ENCODE measurements around the gene GAN. TPM values are rescaled to one million over a fixed set of nuclear protein-coding genes. Genes with fewer than 3 reads are reported as not detected.
A peak's percentile ranks its signal among the peaks of the same experiment; 100 is the strongest.

GAN gene
- polyA plus RNA-seq, 1 donor, result 2.6 TPM

- no peak for DNase-seq
These were observed 43.0 kb downstream of the GAN start for GRCh38 chr16:81357711-81358260.

GRCh38 chr16:81358860-81359259, 44.1 kb downstream of the GAN start:
- no peak for DNase-seq

GRCh38 chr16:81360135-81360534, 45.4 kb downstream of the GAN start:
- DNase-seq, result no peak

GRCh38 chr16:81365731-81366130, 51.0 kb downstream of the GAN start:
- DNase-seq, result no peak

DNA sequence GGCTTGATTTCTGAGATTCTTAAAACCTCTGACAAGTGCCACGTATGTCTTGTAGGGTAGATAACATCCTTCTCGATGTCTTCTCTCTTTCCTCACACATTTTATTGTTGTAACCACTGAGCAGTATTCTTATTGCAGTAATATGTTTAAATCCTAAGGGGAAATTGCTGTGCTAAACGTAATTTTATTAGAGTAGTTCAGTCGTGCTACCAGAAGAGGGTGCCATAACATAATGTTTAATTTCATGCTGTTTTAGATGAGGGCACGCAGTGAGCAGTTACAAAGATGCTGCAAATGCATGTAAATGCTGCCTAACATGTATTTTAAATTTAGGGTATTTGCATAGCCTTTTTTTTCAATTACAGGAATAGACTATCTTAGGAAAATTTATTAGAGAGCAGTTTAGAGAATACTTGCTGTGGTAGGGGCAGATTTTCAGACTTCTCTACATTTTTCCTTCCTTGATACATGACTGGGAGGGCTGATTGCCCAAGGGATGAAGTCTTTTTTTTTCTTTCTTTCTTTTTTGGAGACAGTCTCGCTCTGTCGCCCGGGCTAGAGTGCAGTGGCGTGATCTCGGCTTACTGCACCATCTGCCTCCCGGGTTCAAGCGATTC, 51.7 kb downstream of the GAN start:
- DNase-seq, result peak; percentile 54

DNA sequence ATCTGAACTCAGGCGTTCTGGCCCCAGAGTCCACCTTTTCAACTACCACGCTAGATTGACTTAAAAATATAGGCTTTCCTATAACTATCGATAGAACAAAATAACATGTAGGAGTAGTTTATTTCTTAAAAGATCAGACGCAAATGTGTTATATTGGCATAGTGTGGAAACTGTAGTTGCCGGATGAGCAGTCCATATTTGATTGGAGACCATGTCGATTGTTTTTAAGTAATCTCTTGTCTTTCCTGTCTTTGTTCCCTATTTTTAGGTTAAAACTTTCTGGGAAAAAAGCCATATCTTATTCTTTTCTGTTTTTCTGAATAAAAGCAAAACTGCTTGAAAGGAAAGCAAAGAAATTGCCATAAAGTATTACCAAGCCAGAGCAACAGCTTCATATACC, 53.1 kb downstream of the GAN start:
- DNase-seq, result no peak

DNA sequence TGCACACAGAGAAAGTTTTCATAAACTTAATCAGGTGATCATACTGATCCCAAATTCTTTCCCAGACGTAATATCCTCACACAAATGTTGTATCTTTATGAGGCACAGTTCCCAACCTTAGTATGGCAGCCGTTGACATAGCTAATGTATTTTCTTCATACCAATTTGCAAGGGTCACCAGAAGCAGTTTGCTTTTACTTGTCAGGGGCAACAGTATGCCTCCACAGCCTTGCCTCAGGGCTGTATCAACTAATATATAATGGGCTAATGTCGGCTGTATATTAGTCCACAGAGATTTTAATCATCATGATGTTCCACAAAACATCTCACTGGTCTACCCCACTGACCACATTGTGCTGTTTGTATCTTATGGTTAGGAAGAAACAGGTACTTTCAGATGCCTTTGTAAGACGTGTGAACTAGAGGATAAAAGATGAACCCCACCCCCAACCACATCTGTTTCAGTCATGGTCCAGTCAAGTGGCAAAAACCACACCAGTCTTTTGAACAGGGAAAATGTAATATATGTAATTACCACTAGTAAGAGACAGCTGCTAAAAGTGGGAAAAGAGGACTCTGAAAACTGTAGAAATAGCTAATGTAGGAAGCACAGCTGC, 55.2 kb downstream of the GAN start:
- DNase-seq, result no peak

DNA sequence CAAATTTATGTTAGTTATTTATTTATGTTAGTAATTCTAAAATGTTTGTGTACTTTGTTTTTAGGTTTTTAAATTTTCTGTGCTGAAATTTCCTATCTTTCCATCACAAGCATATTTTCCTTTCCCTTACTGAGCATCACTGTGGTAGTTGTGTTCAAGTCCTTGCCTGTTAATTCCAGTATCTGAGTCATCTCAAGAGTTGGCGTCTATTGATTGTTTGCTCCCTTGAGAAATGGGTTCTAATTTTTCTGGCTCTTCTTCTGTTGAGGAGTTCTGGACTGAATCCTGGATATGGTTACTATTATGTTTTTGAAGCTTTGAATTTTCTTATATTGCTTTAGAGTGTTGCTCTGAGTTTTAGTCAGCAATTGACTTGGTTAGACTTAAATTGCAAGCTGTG, 56.3 kb downstream of the GAN start:
- DNase-seq, result no peak

DNA sequence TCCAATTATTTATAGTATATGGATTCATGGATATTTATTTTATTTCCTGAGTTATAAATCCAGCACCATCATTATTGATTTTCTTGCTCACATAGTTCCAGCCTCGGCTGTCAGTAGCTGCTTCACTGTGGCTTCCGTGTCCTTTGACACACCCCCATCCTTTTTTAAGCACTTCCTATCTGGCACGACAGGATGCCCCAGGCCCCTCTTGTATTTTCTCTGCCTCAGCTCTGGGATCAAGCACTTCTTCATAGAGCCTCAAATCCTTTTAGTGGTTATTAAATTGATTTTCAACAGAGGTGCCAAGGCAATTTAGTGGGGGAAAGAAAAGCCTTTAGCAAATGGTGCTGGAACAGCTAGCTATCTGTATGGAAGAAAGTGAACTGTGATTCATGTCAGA, 59.8 kb downstream of the GAN start:
- DNase-seq, result no peak

- DNase-seq, result no peak
These were observed 62.1 kb downstream of the GAN start for GRCh38 chr16:81376880-81377279.

- DNase-seq, result no peak
These were observed 63.3 kb downstream of the GAN start for GRCh38 chr16:81378049-81378448.

GRCh38 chr16:81380932-81381331, 66.2 kb downstream of the GAN start:
- no peak for DNase-seq

DNA sequence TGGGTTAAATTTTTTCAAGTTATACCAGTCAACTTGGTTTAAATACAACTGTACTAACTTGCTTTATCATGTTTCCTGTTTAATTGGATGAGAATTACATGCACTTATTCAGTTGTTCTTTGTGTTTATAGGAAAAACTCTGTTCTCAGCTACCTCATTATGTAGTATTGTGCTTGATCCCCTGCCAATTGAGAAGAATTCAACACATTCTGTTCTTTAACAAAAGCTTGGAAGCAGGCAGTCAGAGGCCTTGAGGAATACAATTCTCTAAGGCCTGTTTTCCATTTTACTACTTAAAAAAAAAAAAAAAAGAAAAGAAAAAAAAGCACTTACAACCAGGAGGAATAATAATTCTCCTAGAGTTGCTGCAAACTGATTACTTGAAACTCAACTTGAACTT, 69.2 kb downstream of the GAN start:
- no peak for DNase-seq

GRCh38 chr16:81385031-81385756, 70.4 kb downstream of the GAN start:
- no peak for DNase-seq

DNA sequence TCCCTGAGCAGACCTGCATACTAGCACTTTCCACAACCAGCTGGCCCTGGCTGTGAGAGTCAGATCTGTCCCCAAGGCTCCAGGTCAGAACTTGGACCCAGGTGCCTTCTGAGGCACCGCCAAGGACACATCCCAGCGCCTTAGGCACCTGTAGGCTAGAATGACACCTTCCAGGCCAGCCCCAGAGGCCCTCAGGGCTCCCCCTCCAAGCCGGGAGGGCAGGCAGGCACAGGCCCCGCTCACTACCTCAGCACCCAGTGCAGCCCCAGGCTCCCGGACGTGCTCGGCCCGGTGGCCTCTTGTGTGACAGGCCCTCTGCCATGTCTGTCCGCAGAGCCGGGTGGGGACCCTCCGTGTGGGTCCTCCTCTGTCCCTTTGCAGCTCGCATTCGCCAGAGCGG, 73.6 kb downstream of the GAN start:
- no peak for DNase-seq

DNA sequence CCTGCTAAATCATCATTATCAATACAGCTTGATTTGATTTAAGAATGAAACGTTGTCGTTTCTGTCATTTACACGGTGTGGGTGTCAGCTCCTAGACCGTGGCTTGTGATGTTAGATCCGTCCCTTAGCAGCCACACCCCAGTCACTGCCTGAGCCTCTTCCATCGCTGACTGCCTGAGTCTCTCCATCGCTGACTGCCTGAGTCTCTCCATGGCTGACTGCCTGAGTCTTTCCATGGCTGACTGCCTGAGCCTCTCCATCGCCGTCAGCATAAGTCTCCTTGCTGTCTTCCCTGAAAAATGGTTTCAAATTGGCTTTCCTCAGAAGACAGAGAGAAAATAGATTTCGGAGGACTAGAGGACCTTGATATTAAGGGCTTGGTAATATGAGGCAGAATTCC, 76.1 kb downstream of the GAN start:
- no peak for DNase-seq

DNA sequence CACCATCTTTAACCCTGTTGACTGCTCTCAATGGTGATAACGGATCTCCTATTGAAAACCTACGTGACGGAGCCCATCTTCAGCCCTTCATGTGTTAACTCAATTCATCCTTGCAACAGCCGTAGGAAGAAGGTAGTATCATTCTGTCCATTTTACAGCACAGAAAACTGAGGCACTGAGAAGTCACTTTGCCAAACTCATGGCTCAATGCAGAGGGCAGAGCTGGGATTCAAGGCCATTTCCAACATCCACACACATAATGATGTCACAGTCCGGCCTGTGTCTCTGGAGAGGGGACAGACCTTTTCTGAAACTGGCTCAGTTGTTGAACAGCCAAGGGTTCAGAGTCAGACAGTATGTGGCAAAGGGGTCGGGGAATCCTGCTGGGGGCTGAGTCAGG, 77.2 kb downstream of the GAN start:
- no peak for DNase-seq

- no peak for DNase-seq
These were observed 79.7 kb downstream of the GAN start for GRCh38 chr16:81394416-81394815.

DNA sequence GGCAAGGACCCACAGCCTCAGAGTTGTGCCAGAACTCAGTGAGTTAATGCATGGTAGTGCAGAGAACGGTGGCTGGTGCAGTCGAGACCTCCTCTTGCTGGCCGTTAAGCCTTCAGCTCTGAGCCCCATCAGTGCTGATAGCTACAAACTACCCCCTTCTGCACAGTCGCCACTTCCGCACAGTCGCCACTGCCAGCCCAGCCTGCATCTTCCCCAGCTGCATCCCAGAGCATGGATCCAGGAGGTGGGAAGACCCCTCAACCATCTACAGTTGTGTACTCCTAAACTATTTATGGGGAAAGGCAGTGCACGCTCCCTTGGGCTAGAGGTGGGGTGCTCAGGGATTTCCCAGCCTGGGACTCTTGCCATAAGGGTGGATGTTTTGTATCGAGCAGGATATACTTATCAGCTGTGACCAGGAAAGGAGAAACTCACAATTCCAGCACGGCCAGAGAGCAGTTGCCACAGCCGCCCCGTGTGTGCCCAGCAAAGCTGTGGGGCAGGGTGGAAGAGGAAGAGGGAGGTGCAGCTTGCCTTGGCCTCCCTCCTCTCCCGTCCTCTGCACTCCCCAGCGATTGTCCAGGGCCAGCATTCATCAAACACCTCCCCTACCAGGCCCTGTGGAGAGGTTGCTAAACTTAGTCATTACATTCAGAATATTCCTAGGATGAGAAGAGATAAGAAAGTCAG, 80.3 kb downstream of the GAN start:
- DNase-seq, result no peak

GRCh38 chr16:81397058-81397878, 82.5 kb downstream of the GAN start:
- no peak for DNase-seq

GRCh38 chr16:81397879-81398520, 83.2 kb downstream of the GAN start:
- no peak for DNase-seq

DNA sequence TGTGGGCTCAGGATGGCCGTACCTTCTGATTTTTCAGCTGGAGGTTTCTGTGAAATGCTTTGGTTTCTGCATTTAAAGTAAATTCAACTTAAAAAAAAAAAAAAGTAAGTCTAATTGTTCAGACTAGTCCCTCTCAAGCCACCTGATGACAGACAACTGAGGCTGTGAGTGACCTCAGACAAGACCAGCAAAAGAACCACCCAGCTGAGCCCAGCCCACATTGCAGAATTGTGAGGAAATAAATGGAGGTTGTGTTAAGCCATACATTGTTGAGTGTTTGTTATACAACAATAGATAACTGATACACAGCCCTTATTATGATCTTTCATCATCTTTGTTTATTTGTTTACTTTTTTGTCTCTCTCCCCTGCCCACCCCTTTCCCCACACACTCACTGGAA, 85.1 kb downstream of the GAN start:
- no peak for DNase-seq

All from hindlimb muscle (tissue), 1 donor.